ENCODE measurements around the gene SLC6A13.

Gene SLC6A13

DNA sequence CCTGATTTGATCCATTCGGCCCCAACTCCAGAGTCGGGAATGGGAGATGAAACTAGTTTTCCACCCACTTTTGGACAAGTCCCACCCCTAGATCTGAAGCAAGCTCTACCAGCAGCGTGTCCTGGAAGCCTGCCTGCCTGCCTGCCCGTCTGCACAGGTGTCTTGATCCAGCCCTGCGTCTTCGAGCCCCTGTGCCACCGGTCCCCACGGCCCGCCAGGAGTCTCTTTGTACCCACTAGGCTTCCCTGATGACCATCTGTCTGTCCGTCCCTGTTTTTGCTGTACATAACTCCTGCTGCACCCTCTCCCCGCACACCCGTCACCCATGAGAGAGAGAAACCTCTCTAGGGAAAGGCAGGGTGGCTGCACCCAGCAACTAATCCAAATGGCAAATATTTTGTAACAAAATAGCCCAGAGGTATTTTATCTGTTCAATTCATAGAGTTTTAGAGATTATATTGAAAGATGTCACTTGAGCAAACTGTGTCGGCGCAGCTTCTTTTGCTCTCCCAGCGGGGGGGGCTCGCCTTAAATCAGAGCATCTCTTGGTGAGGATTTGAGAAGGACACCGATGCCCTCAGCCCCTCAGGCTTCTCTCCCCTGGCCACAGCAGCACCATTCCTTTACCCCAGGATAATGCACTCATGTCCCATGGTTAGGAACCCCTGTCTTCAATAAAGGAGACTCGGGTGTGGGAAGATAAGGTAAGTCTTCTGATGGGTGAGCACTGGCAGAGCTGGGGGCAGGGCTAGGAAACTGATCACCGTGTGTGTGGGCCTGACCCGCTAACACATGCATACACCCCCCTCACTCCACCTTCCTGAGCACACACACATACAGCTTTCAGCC lies 84.4 kb downstream of the SLC6A13 start:
- DNase-seq (no peak), ATAC-seq (no peak)

DNA sequence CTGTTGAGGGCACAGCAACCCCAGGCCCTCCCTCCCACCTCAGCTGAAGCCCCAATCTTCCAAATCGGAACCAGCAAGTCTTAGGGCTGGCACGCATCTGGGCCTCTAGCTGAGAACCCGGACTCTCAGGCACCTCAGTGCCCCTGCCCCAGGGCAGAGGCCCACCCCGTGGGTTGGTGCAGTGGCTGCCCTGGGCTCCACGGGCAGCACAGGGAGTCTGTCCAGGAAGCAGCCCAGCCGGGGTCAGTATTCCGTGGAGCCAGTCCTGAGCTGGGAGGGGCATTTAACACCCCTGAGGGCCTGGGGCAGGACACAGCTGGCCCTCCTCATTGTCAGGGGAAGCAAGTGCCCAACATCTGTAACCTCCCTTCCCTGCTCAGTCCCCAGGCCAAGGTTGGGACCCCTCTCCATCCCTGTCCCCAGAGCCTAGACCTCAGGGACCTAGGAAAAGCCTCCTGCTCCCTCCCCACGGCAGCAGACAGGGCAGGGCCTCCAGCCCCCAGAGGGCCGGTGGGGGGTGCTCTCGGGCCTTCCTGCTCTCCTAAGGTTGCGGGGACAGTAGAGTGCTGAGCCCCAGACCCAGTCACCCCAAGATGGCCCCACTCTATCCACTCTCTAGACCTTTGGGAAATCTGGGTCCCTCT lies 85.2 kb downstream of the SLC6A13 start:
- DNase-seq (no peak), ATAC-seq (no peak)

DNA sequence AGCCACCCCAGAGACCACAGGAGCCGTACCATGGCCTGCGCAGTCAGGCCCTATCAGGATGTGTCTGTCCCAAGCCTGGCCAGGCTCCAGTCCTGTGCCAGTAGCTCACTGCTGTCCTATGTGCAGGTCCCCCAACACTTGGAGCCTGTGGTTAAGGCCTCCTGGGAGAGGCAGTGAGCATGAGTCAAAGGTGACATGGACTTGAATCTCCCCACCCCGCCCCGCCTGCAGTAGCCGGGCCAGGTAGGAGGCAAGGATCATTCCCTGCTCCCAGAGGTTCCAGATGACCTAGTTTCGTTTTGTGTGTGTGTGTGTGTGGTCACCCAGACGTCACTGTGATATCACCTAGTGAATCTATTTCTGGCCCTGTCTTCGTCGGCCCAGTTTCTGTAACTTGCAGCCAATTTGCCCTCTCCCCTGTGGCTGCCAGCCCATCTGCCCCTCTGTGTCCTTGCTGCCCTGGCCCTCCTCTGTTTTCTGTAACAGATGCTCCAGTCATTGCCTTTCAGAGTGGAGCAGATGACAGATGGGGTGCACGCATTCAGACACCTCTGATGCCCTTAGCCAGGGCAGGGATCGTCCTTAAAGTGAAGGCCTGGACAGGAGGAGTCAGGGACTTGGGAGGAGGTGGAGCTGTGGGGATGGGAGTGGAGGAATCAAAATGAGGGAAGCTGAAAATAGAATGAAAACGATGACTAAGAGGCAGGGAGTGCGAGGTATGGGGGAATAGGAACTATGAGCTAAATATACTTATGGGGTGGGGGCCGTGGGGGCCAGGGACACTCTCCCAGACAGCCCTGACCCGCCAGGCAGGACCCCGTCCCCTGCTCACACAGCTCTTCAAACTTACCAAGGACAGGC lies 86.1 kb downstream of the SLC6A13 start:
- ATAC-seq (no peak), DNase-seq (no peak)

- DNase-seq = no peak
Observed at GRCh38 chr12:175759-176158, 86.9 kb downstream of the SLC6A13 start.

GRCh38 chr12:175250-175649 lies 87.4 kb downstream of the SLC6A13 start:
- DNase-seq (no peak), ATAC-seq (no peak)

More at GRCh38 chr12:175759-176158, 86.9 kb downstream of the SLC6A13 start:
- ATAC-seq = no peak

- DNase-seq (no peak), ATAC-seq (no peak)
Observed at GRCh38 chr12:174596-174995, 88.0 kb downstream of the SLC6A13 start.

DNA sequence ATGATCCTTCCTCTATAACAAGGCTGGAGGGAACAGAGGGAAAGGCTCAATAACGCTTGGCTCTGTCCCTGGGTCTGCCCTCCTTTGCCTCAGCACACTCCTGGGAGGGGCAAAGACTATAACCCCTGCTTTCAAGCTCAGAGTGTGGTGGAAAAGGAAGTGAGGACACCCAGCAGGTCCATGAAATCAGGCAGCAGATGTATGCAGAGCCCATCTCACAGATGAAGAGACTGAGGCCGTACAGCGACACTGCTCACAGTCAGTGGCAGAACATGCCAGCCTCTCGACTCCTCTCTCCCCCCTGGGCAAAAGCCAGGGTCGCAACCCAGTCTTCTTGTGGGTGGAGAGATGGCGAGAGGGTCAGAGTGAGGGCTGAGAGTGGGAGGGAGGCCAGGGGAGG lies 88.5 kb downstream of the SLC6A13 start:
- ATAC-seq = no peak
- DNase-seq = no peak

- no peak for ATAC-seq
- no peak for DNase-seq
Observed at GRCh38 chr12:172732-173161, 89.9 kb downstream of the SLC6A13 start.

GRCh38 chr12:171743-172676 lies 90.6 kb downstream of the SLC6A13 start:
- DNase-seq = no peak
- ATAC-seq = no peak

DNA sequence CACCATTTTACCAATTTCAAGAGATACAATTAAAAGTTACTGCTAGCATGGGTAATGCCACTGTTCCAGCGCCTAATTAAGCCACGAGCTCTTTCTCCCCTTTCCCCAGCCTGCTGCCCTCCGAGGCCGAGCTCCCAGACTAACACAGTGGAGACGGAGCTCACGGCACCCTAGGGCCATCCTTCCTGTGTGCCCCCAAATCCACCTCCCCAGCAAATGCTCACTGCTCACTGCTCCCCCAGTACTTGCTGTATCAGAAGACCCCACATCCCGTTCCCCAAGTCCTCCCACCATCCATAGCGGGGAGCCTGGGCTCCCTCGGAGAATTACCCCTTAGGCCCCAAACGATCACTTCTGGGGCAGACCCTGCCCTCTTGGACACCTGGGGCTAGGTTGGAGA lies 91.4 kb downstream of the SLC6A13 start:
- no peak for ATAC-seq
- no peak for DNase-seq

Data from stimulated activated naive CD8-positive, alpha-beta T cell treated with anti-CD3 and anti-CD28 coated beads, Interleukin-15, Interleukin-2, amounts not matched to agents 100 U/mL and 50 U/mL, for 24 hours (primary cell).